GM19035 (cell line): ENCODE results near the gene ABCC10.
"Not testable (repeated sequence)": the region's sequence is repeated elsewhere in the genome, so short reads cannot be mapped to it uniquely, and the experiment has no call there.

Experiments used
- ATAC-seq: cut with Tn5 transposase; IDR thresholded peaks from one replicate; pipeline ENCODE4 v1.9.1; 2021; ENCODE audit not compliant: unreplicated experiment

The ABCC10 gene

DNA sequence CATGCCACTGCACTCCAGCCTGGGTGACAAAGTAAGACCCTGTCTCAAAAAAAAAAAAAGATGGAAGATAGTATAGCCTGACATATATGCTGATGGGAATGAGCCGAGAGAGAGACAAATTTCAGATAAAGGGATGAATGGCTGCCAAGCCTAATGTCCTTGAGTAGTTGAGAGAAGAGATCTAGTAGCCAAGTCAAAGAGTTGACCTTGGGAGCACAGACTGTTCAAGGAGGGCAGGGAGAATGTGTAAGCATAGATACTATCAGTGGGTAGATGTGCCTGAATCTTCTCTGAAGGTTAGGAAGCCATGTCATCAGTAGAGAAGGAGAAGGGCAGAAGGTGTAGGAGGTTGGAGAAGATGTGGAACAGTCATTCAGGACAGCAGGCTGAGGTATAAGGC is 20.0 kb upstream of the ABCC10 start:
- no peak for ATAC-seq

DNA sequence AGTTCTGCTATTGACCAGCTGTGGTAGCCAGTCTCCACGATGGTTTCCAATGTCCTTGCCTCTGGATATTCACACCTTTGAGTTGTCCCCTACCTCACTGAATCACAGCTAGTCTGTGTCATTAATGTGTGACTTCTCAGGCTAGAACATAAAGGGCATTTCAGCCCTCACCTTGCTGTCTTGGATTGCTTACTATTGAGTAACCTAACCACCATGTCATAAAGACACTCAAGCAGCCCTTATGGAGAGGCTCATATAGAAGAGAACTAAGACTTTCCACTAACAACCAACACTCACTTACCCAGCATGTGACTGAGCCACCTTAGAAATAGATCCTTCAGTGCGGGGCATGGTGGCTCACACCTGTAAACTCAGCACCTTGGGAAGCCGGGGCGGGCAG is 19.1 kb upstream of the ABCC10 start:
- no peak for ATAC-seq

DNA sequence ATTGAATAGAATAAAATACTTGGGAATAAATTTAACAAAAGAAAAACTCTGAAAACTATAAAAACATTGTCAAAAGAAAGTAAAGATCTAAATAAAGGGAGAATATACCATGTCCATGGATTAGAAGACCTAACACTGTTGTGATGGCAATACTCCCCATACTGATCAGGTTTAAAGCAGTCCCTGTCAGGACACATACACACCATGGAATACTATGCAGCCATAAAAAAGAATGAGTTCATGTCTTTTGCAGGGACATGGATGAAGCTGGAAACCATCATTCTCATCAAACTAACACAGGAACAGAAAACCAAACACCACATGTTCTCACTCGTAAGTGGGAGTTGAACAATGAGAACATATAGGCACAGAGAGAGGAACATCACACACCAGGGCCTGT is 16.6 kb upstream of the ABCC10 start:
- ATAC-seq = not testable (repeated sequence)

DNA sequence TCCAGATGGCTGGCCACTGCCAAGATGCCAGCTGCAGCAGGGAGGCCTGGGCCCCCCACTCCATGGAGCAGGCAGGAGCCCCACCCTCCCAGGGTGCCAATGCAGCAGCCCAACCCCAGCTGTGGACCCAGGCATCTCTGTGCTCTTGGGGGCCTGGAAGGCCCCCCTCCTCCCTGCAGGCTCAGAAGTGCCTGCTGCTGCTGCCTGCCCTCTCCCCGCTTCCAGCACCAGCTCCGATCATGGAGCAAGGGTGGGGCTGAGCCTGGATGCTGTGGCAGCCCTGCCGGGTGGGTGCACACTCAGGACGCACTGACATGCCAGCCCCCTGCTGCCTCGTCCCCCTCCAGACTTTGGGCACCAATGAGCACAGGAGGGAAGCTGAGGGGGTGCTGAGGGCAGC is 14.8 kb upstream of the ABCC10 start:
- no peak for ATAC-seq

DNA sequence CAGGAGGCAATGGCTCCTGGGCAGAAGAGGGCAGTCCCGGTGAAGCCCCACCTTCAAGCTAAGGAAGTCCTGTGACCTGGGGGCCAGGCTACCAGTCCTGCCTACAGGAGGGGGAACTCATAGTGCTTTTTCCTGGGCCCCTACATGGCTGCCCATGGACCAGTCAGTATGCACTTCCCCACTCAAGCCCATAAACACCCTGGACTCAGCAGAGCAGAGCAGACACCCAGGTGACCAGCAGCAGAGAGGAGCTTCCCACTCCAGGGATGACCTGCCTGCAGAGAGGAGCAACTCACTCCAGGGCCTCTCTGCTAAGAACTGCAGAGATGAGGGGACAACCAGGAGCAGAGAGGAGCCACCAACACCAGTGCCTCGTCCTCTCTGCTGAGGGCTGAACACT is 14.3 kb upstream of the ABCC10 start:
- ATAC-seq = no peak

DNA sequence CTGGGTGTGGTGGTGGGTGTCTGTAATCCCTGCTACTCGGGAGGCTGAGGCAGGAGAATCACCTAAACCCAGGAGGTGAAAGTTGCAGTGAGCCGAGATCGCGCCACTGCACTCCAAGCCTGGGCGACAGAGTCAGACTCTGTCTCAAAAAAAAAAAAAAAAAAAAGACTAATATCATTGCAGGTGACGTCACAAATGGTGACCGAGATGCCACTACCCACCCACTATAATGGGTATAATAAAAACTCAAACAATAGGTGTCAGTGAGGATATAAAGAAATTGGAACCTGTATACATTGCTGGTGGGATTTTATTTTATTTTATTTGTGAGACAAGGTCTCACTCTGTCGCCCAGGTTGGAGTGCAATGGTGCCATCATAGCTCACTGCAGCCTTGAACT is 12.1 kb upstream of the ABCC10 start:
- not testable (repeated sequence) for ATAC-seq

DNA sequence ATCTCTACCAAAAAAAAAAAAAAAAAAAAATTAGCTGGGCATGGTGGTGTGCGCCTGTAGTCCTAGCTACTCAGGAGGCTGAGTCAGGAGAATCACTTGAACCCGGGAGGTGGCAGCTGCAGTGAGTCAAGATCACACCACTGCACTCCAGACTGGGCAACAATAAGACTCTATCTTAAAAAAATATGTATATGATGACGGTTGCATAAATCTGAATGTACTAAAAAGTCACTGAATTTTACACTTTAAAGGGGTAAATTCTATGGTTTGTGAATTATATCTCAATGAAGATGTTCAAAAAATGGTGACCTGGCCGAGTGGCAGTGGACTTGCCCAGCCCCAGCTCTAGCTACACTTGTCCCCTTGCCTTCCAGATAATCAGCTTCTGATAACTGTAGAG is 10.4 kb upstream of the ABCC10 start:
- no peak for ATAC-seq

DNA sequence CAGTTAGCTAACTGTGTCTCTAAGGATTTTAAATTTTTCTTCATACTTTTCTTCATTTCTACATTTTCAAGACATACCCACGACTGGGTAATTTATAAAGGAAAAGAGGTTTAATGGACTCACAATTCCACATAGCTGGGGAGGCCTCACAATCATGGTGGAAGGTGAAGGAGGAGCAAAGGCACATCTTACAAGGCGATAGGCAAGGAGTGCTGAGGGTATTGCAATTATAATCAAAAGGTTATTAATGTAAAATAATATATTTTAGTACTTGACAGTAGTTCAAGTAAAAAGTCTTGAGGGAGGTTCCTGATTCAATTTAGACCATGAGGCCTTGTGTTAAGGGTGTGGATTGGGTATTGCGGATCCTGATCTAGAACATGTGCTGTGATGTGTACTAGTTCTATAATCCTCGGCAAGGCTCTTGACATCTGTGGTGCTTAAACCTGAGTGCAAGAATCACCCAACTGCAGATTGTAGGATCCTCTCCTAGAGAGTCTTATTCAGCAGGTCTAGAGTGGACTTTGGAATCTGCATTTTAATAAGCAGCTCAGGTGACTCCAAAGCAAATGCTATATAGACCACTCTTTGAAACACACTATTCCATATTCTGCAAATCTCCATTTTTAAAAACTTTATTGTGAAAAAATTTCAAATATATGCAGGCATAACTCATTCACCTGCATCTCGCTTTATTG is 7.2 kb upstream of the ABCC10 start:
- ATAC-seq = no peak

DNA sequence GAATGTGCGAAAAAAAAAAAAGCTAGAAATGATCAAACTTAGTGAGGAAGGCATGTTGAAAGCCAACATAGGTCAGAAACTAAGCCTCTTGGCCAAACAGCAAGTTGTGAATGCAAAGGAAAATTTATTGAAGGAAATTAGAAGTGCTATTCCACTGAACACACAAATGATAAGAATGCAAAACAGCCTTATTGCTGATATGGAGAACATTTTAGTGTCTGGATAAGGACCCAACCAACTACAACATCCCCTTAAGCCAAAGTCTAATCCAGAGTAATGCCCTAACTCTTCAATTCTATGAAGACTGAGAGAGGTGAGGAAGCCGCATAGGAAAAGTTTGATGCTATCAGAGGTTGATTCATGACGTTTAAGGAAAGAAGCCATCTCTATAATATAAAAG is 5.5 kb upstream of the ABCC10 start:
- ATAC-seq = no peak

DNA sequence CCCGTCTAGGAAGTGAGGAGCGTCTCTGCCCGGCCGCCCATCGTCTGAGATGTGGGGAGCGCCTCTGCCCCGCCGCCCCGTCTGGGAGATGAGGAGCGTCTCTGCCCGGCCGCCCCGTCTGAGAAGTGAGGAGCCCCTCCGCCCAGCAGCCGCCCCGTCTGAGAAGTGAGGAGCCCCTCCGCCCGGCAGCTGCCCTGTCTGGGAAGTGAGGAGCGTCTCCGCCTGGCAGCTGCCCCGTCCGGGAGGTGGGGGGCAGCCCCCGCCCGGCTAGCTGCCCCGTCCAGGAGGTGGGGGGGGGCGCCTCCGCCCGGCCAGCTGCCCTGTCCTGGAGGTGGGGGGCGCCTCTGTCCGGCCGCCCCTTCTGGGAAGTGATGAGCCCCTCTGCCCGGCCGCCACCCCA is 2.3 kb upstream of the ABCC10 start:
- ATAC-seq = not testable (repeated sequence)

DNA sequence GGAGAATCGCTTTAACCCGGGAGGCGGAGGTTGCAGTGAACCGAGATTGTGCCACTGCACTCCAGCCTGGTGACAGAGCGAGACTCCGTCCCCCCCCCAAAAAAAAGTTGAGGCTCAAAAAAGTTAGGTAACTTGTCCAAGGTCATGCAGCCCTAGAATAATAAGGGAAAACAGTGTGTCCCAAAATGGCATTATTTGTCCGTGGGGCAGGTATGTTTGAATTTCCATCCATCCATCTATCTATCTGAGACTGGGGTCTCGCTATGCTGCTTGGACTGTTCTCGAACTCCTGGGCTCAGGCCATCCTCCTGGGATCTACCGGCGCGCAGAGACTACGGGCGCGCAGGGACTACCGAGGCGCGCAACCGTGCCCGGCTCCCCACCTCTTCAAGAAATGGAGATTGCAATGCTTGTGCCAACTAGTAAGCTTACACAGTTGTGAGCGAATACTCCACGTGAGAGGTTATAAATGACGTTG is 374 bp upstream of the ABCC10 start:
- ATAC-seq = no peak

DNA sequence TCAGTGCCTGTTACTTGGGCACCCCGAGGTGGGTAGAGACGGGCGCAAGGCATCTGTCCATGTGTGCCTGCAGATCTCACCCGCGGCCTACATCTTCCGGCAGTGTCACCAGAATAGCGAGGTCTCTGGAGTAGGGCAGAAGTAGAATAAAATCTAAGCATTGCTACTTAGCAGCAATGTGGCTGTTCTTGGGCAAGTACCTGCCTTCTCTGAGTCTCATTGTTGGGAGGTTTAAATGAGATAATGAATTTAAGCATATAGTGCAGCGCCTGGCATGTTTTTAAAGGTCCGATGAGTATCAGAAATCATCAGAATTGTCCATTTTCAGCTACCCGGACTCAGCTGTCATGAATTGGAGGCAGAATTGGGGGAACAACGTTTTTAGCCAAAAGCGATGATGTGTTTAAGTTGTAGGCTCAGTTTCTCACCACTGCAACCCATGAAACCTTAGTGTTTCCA is 800 bp downstream of the ABCC10 start:
- ATAC-seq = no peak

DNA sequence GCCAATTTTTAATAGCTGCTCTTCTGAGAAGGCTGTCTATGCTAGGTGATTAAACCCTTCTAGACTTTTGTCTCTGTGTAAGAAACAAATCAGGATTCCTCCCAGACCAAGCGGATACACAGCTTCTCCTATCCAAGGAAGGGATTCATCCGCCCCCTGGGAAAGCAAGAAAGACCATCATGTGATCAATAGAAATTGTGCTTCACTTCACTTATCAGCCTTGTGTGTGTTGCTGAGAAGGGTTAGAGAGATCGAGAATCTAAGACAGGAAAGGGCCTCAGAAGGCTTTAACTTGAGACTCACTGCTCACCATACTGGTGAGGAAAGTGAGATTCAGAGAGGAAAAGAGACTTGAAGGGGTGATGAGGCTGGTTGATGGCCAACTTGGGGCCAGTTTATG is 1.5 kb downstream of the ABCC10 start:
- no peak for ATAC-seq

DNA sequence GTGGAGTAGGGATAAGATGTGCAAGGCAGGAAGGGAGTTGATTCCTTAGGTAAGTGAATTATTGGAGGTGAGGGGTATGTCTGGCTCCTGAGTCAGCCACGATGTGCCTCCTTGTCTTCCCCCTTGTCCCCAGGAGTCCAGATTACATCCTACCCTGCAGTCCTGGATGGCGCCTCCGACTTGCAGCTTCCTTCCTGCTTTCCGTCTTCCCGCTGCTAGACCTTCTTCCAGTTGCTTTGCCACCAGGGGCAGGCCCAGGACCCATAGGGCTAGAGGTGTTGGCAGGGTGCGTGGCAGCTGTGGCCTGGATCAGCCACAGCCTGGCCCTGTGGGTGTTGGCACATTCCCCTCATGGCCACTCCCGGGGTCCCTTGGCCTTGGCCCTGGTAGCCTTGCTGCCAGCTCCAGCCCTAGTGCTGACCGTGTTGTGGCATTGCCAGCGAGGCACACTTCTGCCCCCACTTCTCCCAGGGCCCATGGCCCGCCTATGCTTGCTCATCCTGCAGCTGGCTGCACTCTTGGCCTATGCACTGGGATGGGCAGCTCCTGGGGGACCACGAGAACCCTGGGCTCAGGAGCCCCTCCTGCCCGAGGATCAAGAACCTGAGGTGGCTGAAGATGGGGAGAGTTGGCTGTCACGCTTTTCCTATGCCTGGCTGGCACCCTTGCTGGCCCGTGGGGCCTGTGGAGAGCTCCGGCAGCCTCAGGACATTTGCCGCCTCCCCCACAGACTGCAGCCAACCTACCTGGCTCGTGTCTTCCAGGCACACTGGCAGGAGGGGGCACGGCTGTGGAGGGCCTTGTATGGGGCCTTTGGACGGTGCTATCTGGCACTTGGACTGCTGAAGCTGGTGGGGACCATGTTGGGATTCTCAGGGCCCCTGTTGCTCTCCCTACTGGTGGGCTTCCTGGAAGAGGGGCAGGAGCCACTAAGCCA is 4.9 kb downstream of the ABCC10 start:
- no peak for ATAC-seq

DNA sequence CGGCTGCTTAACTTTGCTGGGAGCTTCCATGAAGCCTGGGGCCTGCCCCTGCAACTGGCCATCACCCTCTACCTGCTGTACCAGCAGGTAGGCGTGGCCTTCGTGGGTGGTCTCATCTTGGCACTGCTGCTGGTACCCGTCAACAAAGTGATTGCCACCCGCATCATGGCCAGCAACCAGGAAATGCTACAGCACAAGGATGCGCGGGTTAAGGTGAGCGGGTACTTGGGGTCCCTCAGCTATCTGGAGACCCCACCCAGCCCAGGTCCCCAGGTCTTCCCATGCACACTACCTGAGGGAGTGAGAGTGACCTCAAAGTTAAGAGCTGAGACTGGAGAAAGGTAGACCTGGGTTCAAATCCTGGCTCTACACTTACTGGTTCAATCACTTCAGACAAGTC is 5.8 kb downstream of the ABCC10 start:
- no peak for ATAC-seq

DNA sequence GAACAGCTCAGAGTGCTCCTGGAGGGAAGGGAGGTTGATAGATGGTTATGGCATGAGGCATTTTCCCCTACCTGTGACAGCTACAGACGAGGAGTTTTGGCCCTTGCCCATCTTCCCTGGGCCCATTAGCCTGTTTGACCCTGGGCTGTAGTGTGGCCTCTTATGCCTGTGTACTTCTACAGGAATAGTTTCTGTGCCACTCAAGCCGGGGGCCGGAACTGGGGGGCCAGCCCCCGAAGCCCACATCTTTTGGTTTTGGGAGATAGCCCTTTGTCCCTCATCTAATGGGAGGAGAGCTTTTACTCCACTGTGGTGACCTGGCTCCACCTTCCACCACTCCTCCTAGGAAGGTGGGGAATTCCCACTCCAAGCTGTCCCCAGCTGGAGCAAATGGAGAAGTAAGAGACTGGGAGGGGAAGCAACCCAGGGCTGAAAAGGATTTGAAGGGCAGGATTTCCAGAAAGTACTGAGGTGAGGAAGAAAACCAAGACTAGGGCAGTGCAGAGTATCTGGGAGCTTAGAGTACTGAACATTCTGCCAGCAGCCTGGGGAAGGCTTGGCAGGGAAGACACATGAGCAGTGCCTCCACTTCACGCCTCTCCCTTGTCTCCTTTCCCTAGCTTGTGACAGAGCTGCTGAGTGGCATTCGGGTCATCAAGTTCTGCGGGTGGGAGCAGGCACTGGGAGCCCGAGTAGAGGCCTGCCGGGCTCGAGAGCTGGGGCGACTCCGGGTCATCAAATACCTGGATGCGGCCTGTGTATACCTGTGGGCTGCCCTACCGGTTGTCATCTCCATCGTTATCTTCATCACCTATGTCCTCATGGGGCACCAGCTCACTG is 6.9 kb downstream of the ABCC10 start:
- ATAC-seq = no peak

DNA sequence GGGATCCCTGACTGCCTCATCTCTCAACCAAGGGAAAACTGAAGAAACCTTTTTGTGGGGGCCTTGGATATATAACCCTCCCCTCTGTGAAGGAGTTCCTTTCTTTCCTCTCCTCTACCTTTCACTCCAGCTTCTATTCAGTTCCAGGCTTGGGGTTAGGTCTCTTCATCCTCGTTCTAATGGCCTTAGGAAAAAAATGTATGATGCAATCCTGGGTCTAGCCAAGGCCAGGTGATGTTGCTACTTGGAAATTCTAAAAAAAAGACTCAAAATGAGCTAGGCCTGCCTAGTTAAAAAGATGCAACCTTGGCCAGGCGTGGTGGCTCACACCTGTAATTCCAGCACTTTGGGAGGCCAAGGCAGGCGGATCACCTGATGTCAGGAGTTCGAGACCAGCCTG is 7.6 kb downstream of the ABCC10 start:
- no peak for ATAC-seq

DNA sequence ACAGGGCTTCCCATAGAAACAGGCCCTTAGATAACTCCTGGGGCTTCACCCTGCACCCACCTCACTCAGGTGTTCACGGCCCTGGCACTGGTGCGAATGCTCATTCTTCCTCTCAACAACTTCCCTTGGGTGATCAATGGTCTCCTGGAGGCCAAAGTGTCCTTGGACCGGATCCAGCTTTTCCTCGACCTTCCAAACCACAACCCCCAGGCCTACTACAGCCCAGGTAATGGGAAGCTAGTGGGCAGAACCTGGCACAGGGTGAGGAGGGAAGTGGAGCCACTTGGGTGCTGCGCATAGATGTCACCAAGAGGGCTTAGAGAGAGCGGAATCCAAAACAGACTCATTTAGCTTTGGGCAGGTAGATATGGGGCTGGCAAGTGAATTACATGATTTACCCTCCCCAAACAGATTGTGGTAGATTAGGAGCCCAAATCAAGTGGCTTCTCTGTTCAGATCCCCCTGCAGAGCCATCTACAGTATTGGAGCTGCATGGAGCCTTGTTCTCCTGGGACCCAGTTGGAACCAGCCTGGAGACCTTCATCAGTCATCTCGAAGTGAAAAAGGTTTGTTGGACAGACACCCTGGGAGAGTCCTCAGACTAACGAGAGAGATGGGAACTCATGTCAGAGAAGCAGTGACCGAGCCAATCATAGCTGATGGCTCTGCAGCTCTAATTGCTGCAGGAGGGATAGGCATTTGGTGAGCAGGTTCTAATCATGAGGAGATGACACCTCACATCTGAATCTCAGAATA is 8.5 kb downstream of the ABCC10 start:
- ATAC-seq = no peak

DNA sequence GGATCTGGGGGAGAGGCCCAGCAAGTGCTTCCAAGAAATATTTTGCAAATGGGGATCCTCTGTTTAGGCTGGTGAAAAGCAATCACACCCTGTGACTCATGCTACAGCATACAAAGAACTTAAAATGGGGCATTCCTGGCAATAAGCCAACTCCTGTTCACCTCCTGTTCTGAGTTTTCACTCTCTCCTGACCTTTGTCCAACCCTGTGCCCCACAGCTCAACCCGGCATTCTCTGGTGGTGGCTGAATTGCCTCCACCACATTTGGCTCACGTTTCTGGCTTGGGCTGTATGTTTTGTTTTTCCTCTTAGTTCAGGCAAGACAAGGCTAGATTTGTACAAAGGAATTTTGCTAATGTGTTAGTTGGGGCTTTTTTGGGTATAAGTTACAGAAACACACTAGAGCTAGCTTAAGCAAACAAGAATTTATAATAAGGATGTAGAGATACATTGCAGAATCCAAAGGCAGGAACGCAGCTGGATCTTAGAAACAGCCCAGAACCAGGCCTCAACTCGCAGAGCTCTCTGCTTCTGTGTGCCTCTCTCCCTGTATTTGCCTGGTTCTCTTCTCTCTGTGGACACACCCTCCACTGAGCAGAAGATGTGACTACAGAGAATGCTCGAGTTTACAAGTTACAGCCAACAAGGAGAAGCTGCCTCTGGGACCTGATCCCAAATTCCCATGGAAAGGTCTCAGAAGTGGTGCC is 9.4 kb downstream of the ABCC10 start:
- ATAC-seq = no peak

DNA sequence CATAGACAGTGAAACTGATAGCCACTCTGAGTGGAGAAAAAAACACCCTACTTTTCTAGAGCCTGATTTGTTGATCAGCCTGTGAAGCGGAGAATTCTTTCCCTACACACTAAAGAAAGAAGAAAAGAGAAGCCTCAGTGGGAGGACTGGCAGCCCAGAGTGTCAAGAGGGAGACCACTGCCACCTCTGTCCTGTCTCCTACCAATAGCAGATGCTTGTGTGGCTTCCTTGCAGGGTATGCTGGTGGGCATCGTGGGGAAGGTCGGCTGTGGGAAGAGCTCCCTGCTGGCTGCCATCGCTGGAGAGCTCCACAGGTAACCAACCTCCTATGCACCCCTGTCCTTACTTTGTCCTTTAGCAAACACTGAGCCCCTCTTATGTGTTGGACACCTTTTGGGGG is 10.4 kb downstream of the ABCC10 start:
- no peak for ATAC-seq
